ENCODE data around the gene GGCX.
A peak's percentile ranks its signal among the peaks of the same experiment; 100 is the strongest.

Gene GGCX

DNA sequence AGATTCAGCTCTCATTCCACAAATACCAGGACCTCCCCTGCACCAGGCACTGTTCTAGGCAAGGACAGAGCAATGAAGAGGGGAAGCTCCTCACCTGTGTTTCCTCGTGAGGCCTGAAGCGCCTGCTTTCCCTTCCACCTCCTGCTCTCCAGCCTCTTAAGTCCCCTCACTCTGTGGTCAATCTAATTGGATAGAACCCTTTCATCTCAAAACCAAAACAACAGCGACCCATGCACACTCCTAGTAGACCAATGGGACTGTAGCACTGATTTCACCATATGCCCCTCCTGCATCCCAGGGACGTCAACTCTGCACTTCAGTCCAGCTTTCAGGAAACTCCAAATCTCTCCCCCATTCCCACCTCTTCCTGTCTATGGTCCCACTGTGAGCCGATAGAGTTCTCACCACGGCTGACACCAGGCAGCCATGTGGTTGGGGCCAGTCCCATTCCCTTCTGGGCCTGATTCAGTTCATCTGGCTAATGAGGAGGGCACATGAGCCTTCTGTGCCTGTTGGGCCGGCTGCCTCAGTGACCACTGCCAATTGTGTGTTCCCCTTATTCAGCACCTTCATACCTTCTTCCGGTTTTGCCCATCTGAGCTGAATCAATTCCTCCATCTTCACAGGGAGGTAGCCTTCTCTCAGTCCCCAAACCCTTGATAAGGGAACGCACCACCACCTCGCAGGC is 55.6 kb downstream of the GGCX start:
- no peak for DNase-seq

DNA sequence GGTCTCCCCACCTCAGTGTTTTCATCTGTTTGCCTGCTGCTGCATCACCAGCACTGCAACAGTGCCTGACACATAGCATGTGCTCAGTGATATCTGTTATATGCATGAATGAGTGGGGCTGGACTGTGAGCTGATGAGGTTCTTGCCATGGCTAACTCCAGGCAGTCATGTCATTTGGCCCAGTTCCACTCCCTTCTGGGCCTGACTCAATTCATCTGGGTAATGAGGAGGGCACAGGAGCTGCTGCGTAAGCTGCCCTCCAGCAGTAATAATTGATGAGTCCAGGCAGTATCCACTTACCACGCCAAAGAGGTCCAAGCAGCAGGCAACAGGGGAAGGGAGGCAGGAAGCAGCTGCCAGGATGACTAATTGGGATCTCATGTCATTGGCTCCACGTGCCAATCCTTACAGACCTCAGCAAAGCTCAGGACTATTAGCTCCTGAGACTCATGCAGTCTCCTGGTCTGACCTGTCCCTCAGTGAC is 56.5 kb downstream of the GGCX start:
- peak; percentile 98 for DNase-seq

DNA sequence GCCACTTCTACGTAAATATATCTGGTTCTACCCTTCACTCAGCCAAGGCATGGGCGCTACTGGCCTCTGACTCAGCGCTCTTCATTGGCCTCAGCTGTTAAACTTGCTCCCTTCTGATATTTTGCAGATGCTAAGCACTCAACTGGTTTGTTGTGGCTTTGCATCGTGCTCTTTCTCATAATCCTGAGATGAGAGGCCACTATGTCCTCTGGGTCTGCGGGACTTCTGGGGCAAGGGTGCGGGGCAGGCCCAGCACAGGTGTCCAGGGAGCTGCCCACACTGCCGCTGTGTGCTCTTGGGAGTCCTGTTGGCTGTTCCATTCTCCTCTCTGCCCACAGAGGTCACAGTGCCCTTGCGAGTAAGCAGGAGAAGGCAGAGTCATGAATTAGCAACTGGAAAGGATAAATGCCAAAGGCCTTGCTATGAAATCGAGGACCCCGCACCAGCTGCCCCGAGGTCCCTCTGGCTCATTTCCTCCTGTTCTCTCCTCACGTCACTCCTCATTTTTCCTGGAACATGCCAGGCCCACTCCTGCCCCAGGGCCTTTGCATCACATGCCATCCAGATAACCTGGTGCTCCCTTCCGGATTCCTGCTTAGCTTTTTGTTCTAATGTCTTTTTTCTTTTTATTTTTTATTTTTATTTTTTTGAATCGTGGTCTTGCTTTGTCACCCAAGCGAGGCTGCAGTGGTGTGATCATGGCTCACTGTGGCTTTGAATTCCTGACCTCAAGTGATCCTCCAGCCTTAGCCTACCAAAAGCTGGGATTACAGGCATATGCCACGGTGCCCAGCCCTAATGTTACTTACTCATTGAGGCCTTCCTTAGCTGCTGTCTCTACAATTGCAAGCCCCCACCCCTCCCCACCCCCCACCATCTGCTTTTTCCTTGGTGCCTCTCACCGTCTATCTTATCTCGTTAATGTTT is 57.2 kb downstream of the GGCX start:
- DNase-seq: peak; percentile 77

DNA sequence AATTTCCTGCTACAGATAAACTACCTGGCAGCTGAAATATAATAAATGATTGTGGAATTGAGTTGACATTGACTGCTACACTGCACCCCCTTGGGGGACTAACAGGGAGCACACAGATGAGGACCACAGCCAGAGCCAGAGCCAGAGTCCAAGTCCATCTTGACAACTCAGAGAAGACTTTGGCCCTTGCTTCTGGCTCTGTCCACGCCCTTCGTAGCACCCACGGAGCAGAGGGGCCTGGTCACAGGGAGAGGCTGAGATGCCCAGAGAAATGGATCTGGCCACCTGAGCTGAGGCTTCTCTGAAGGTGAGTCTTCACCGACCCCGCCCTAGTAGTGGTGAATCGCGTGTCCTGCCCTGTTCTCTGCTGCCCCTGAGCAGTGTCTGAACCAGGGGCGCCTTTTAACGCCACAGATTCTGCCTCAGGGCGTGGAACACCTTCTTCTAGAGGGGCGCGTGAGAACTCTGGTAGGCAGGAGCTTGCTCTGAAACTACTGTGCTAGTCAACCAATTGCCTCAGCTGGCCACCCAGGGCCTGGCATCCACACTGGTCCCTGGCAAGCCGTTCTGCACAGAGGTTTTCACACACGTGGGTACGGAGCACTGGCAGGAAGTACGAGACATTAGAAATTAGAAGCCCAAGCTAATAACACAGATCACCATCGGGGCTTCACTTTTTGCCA is 58.0 kb downstream of the GGCX start:
- no peak for DNase-seq

DNA sequence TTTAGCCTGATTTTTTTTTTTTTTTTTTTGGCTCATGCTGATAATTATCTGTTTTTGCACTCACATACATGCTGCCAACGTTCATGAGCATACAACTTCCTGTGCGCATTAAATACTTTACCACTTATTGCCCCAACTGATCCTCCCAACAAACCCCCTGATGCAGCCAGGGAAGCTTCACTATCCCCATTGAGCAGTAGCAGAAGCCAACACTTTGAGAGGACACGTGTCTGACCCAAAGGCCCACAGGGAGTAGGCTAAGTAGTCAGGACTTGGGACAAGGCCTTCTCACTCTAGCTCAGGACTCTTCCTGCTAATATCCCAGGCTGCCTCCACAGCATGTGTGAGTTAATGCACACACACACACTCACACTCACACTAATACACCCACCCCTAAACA is 58.6 kb downstream of the GGCX start:
- DNase-seq: no peak

DNA sequence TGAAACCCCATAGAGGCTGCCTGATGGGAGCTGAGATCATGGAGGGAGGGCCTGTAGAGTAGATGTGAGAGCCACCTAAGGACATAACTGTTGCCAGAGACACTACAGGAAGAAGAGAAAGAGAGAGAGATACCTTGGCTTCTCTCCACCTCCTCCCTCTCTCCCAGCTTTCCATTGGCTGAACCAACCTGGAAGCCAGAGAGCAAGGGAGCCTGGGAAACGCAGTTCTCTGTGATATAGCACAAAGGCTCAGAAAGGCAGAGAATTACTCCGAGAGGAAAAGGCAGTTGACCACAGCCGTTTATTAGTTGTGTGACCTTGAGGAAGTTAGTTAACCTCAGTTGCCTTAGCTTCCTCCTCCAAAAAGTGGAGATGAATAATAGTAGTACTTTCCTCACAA is 60.0 kb downstream of the GGCX start:
- no peak for DNase-seq

DNA sequence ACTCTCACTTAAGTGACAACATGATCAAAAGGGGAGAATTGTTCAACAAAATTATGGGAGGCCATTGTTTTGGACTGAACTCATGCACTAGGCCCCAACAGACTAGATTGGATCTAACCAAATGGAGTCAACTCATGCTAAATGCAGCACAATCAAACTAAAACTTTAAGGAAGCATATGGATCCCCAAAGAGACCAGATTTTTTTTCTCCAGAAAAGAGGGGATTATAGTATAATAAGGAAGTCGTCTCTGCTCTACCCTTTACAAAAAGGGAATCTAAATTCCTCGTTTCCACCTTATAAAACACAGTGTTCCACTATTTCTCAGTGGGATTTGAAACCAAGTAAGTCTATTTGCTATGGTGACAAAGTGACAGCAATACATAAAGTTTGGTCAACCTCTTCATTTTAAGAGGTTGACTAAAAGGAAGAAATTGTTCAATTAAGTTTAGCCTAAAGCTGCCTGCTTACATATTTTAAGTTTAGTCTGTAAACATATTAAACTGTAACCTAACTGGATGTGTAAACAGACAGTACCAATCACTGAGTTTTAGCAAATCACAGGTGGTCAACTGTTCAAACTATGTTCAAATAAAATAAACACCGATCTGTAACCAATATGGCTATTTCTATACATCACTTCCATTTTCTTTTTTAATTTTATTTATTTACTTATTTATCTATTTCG is 63.2 kb downstream of the GGCX start:
- no peak for DNase-seq

DNA sequence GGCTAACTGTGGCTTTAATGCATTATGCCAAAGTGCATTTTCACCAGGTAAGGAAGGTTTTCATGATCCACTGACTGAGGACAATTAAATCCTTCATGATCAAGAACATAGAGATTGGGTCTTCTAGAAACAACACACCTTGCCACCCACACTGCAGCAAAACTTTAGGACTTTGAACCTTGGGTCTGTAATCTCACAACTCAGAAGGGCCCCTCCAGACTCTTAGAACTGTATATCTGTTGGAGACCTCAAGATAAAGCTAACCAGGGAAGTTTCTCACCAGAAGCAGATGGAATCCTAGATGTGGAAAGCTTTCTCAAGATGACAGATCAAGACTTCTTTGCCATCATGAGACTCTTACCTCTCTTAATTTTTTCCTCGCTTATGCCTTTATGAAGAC is 64.9 kb downstream of the GGCX start:
- DNase-seq: no peak

All from EL (cell line).